HL-60 (cell line): ENCODE measurements around the gene EDNRA.

ENCODE experiments used
- DNase-seq, 2 experiments: peaks; one replicate each; pipeline ENCODE4 v3.0.0-alpha.2; 2010 to 2020; ENCODE audit warnings: low read depth in 1 of 2, low spot score in 1 of 2
- H3K27ac ChIP-seq: fragments of 250-450 bp; sonication (Bioruptor Pico); replicated peaks from 2 replicates; pipeline ENCODE4 v1.5.1; 2020; ENCODE audit warnings: mild to moderate bottlenecking, moderate library complexity
- H3K27me3 ChIP-seq: fragments of 250-450 bp; sonication (Bioruptor Pico); 2 replicates; pipeline ENCODE4 v1.5.1; 2021; ENCODE audit warnings: mild to moderate bottlenecking, moderate library complexity; ENCODE audit not compliant: insufficient read depth, poor library complexity, severe bottlenecking
- H3K4me3 ChIP-seq: replicated peaks from 2 replicates; pipeline ENCODE4 v1.5.1; 2011; ENCODE audit warnings: mild to moderate bottlenecking, control low read depth, low read length; ENCODE audit not compliant: insufficient read depth
- GABPA ChIP-seq: IDR thresholded peaks from 2 replicates; pipeline ENCODE4 v1.6.1; 2012; ENCODE audit warnings: low read depth
- POLR2AphosphoS5 ChIP-seq: IDR thresholded peaks from 2 replicates; pipeline ENCODE4 v1.6.1; 2012; ENCODE audit warnings: low read depth
- SPI1 ChIP-seq: IDR thresholded peaks from 2 replicates; pipeline ENCODE4 v1.6.1; 2012; ENCODE audit warnings: low read depth, mild to moderate bottlenecking, borderline replicate concordance
- TF ChIP-seq, protein P1 (sequence below): IDR thresholded peaks from one replicate; pipeline ENCODE4 v1.5.1; 2011; ENCODE audit warnings: low read length, control low read depth, inconsistent platforms; ENCODE audit not compliant: insufficient read depth
- TF ChIP-seq, protein P2 (sequence below): IDR thresholded peaks from 2 replicates; pipeline ENCODE4 v1.6.1; 2012; ENCODE audit warnings: low read depth; ENCODE audit not compliant: insufficient replicate concordance

Gene EDNRA

DNA sequence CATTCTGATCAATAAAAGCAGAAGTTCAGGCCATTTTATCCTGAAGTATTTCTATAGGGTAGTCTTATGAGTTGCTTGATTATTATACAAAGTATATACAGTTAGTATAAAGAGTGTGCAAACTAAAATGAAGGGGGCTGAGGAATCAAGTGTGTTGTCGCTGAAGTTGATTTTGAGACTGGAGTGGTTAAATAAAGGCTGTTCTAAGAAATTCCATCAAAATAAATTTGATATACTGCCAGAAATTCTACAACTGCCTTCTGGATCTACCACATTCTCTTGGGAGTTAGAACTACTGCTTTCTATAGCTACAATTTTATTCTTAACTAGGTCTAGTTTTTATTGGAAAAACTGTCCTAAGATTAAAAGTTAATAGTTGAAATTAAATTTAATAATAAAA lies 12.4 kb downstream of the EDNRA start:
- no peak for DNase-seq
- H3K4me3 ChIP-seq, result no peak overlapping the region
- H3K27me3 ChIP-seq, result no peaks in the 10 kb centered on the region
- no peak overlapping the region for H3K27ac ChIP-seq
- TF ChIP-seq, protein P1, sequence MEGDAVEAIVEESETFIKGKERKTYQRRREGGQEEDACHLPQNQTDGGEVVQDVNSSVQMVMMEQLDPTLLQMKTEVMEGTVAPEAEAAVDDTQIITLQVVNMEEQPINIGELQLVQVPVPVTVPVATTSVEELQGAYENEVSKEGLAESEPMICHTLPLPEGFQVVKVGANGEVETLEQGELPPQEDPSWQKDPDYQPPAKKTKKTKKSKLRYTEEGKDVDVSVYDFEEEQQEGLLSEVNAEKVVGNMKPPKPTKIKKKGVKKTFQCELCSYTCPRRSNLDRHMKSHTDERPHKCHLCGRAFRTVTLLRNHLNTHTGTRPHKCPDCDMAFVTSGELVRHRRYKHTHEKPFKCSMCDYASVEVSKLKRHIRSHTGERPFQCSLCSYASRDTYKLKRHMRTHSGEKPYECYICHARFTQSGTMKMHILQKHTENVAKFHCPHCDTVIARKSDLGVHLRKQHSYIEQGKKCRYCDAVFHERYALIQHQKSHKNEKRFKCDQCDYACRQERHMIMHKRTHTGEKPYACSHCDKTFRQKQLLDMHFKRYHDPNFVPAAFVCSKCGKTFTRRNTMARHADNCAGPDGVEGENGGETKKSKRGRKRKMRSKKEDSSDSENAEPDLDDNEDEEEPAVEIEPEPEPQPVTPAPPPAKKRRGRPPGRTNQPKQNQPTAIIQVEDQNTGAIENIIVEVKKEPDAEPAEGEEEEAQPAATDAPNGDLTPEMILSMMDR, result no peak
- TF ChIP-seq SPI1 (no peak), GABPA (no peak), POLR2AphosphoS5 (no peak)
- TF ChIP-seq, protein P2, sequence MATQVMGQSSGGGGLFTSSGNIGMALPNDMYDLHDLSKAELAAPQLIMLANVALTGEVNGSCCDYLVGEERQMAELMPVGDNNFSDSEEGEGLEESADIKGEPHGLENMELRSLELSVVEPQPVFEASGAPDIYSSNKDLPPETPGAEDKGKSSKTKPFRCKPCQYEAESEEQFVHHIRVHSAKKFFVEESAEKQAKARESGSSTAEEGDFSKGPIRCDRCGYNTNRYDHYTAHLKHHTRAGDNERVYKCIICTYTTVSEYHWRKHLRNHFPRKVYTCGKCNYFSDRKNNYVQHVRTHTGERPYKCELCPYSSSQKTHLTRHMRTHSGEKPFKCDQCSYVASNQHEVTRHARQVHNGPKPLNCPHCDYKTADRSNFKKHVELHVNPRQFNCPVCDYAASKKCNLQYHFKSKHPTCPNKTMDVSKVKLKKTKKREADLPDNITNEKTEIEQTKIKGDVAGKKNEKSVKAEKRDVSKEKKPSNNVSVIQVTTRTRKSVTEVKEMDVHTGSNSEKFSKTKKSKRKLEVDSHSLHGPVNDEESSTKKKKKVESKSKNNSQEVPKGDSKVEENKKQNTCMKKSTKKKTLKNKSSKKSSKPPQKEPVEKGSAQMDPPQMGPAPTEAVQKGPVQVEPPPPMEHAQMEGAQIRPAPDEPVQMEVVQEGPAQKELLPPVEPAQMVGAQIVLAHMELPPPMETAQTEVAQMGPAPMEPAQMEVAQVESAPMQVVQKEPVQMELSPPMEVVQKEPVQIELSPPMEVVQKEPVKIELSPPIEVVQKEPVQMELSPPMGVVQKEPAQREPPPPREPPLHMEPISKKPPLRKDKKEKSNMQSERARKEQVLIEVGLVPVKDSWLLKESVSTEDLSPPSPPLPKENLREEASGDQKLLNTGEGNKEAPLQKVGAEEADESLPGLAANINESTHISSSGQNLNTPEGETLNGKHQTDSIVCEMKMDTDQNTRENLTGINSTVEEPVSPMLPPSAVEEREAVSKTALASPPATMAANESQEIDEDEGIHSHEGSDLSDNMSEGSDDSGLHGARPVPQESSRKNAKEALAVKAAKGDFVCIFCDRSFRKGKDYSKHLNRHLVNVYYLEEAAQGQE, result no peak

DNA sequence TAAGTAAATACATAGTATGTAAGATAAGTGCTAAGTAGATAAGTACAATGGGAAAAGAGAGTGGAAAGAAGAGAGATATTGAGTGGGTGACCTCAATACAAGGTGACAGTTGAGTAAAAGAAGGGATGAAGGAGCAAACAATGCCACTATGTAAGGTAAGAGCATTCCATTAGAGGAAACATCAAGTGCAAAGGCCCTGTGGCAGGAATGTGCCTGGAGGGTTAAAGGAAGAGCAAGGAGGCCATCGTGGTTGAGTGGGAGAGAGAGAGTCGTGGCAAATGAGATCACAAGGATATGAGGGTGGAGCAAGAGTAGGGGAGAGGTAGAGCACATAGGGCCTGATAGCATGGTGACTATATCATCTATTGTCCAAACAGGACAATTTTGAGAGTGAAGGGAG lies 13.4 kb downstream of the EDNRA start:
- TF ChIP-seq GABPA, result no peak
- TF ChIP-seq, protein P1, result no peak
- TF ChIP-seq POLR2AphosphoS5, result no peak
- no peak for TF ChIP-seq SPI1
- TF ChIP-seq, protein P2, result no peak
- Histone ChIP-seq H3K4me3 (no peak overlapping the region), H3K27me3 (no peaks in the 10 kb centered on the region), H3K27ac (no peak overlapping the region)
- no peak for DNase-seq

DNA sequence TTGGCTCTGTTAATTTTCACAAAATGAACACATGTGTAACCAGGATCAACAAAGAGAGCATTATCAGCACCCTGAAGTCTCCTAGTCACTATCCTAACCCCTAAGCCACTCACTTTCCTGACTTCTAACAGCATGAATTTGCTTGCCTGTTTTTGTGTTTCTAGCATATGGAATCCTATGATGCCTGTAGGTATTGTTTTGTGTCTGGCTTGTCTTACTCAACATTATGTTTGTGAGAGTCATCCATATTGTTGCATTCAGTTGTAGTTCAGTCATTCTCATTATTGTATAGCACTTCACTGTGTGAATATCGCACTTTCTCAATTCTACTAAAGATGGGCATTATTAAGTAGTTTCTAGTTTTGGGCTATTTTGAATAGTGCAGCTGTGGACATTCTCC lies 15.6 kb downstream of the EDNRA start:
- Histone ChIP-seq H3K27ac (no peak overlapping the region), H3K27me3 (no peaks in the 10 kb centered on the region), H3K4me3 (no peak overlapping the region)
- DNase-seq, result no peak
- TF ChIP-seq POLR2AphosphoS5 (no peak), SPI1 (no peak), GABPA (no peak)
- TF ChIP-seq, protein P2, result no peak
- TF ChIP-seq, protein P1, result no peak
